Sigmoid colon (tissue), 7 donors: ENCODE measurements around the gene CCDC136. TPM values are rescaled to one million over a fixed set of nuclear protein-coding genes. Genes with fewer than 3 reads are reported as not detected.

Experiments used
- DNase-seq: peaks from one replicate; pipeline ENCODE4 v3.0.0-alpha.2; 2019
- H3K27ac ChIP-seq, 4 donors: fragments of 200-600 bp; sonication (generic); one replicate each; pipeline ENCODE4 v1.5.1; 2016 to 2019; ENCODE audit warnings: mild to moderate bottlenecking in 1 of 4
- H3K27me3 ChIP-seq, 3 donors: fragments of 200-600 bp; sonication (generic); one replicate each; pipeline ENCODE4 v1.5.1; 2019; ENCODE audit warnings: mild to moderate bottlenecking in 1 of 3
- H3K36me3 ChIP-seq, 4 donors: fragments of 200-600 bp; sonication (generic); one replicate each; pipeline ENCODE4 v1.5.1; 2016 to 2019
- H3K4me1 ChIP-seq, 4 donors: fragments of 200-600 bp; sonication (generic); one replicate each; pipeline ENCODE4 v1.5.1; 2017 to 2019
- H3K4me3 ChIP-seq, 4 donors: fragments of 200-600 bp; sonication (generic); one replicate each; pipeline ENCODE4 v1.5.1; 2017 to 2019; ENCODE audit warnings: mild to moderate bottlenecking in 2 of 4, moderate library complexity in 1 of 4
- H3K9me3 ChIP-seq, 4 donors: fragments of 200-600 bp in 3 of 4; sonication (generic) in 3 of 4; one replicate each; pipeline versions ENCODE4 v1.5.1 to v1.6.1; 2013 to 2019
- EP300 ChIP-seq, 4 donors: sonication (generic); formaldehyde crosslinking; IDR thresholded peaks; one replicate each; pipeline ENCODE4 v1.6.1; 2017; ENCODE audit warnings: antibody characterized with exemption in 4 of 4
- POLR2A ChIP-seq, 2 donors: fragments of 450-650 bp; IDR thresholded peaks; one replicate each; pipeline ENCODE4 v1.6.1; 2016; ENCODE audit warnings: antibody characterized with exemption in 2 of 2, mild to moderate bottlenecking in 2 of 2, moderate library complexity in 2 of 2
- POLR2AphosphoS5 ChIP-seq, 4 donors: sonication (generic); formaldehyde crosslinking; IDR thresholded peaks; one replicate each; pipeline ENCODE4 v1.6.1; 2017; ENCODE audit warnings: antibody characterized with exemption in 4 of 4
- WGBS, 2 donors: extraction: QIAGEN DNeasy Blood & Tissue Kit; methylation state at CpG; one replicate each; pipeline ENCODE4 v1.1.7; 2013; 5-methylcytosine and 5-hydroxymethylcytosine counted together
- intact Hi-C: fragments of 100-400 bp; cut with DNase I; formaldehyde crosslinking; loops from one replicate; pipeline ENCODE4 v1.15.1; 2023
- polyA plus RNA-seq, 3 donors: library from polyadenylated mRNA; stranded (reverse); fragments of 200-250 nt; gene quantifications; one replicate each; pipeline ENCODE4 v1.2.3, GENCODE V29; 2013
- total RNA-seq, 4 donors: library from RNA; depleted of rRNA; stranded (reverse); fragments of >200 nt; gene quantifications; one replicate each; pipeline ENCODE4 v1.1.0, GENCODE V29; 2016
- TF ChIP-seq, protein P1 (sequence below), 4 experiments: fragments of 450-650 bp in 3 of 4; fragments of 200-600 bp in 1 of 4; IDR thresholded peaks; one replicate each; pipeline ENCODE4 v1.5.1; 2016 to 2019; ENCODE audit warnings: antibody characterized with exemption in 4 of 4, mild to moderate bottlenecking in 3 of 4, moderate library complexity in 2 of 4
- donor health status: healthy with polysubstance abuse.
- donor health status: Bipolar disorder and iron deficiency.
- donor health status: healthy.

The CCDC136 gene
- total and polyA plus RNA-seq, 7 donors: 2.4 to 53.7 (median 21.7) TPM; not detected in 1

DNA sequence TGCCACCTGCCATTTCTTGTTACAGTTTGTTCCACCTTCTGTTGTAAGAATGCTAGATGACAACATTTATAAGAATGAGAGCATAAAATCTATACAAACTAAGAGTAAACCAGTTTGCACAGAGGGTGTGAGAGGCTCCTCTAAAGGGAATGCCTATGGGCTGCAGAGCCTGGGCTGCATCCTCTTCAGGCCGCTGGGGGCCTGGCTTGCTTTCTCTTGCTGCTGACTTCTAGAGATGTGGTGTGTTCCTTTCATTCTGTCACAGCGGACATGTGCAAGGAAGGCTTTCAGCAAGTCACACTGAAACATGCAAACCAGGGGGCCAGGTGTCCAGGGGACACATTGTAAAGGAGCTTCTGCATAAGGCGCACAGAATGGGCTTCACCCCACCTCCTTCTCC lies 63.8 kb downstream of the CCDC136 start:
- Histone ChIP-seq H3K36me3 (peaks cover 63 to 75% (median 69%) of the 10 kb centered on the region in 4 donors), H3K4me1 (peaks cover 0 to 25% (median 22%) of the 10 kb centered on the region in 4 donors), H3K27me3 (no peaks in the 10 kb centered on the region), H3K9me3 (no peaks in the 10 kb centered on the region), H3K4me3 (no peak overlapping the region), H3K27ac (peak overlapping the region in 1 of 4 donors; percentile 47)
- intact Hi-C loops: no loop called here
- no peak for TF ChIP-seq EP300 (IDR thresholded peaks at IDR 0.05)
- no peak for TF ChIP-seq POLR2A (IDR thresholded peaks at IDR 0.05)
- TF ChIP-seq POLR2AphosphoS5 (IDR thresholded peaks at IDR 0.05): no peak
- TF ChIP-seq, protein P1, sequence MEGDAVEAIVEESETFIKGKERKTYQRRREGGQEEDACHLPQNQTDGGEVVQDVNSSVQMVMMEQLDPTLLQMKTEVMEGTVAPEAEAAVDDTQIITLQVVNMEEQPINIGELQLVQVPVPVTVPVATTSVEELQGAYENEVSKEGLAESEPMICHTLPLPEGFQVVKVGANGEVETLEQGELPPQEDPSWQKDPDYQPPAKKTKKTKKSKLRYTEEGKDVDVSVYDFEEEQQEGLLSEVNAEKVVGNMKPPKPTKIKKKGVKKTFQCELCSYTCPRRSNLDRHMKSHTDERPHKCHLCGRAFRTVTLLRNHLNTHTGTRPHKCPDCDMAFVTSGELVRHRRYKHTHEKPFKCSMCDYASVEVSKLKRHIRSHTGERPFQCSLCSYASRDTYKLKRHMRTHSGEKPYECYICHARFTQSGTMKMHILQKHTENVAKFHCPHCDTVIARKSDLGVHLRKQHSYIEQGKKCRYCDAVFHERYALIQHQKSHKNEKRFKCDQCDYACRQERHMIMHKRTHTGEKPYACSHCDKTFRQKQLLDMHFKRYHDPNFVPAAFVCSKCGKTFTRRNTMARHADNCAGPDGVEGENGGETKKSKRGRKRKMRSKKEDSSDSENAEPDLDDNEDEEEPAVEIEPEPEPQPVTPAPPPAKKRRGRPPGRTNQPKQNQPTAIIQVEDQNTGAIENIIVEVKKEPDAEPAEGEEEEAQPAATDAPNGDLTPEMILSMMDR (IDR thresholded peaks at IDR 0.05): no peak
- WGBS, 2 donors: 56 to 75% methylated on average over 3 of the region's 3 CpGs
- DNase-seq: no peak

DNA sequence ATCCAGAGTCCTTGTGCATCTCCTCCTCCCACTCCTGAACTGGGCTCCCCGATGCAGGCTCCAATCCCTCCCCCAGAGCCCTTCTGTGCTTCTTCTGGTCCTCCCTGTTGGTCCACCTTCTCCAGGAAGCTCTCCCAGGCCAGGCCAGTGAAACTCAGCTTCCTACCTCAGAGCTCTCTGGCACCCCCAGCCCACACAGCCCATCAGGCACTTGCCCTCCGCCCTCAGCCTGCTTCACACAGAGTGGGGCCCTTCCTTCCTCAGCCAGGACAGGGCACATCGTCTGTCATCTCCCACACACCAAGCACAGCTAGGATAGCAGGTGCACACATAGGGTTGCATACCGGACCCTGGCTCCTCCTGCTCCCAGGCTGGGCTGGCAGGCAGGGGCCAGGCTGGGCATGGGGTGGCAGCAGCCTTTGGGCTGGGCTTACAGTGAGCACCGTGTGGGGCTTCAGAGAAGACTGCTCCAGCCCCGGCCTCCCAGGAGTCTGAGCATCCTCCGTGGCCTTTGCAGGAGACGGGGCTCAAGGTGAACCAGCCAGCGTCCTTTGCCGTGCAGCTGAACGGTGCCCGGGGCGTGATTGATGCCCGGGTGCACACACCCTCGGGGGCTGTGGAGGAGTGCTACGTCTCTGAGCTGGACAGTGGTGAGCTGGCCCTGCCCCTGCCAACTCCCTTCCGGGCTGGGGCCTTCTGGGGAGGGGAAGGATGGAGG lies 64.4 kb downstream of the CCDC136 start:
- H3K36me3 ChIP-seq: peaks cover 57 to 69% (median 63%) of the 10 kb centered on the region in 4 donors
- H3K27me3 ChIP-seq: no peaks in the 10 kb centered on the region
- 71 to 87% methylated on average over 17 of the region's 17 CpGs for WGBS, 2 donors
- DNase-seq: no peak
- H3K9me3 ChIP-seq: no peaks in the 10 kb centered on the region
- intact Hi-C loops: no loop called here
- H3K4me1 ChIP-seq: peaks cover 0 to 30% (median 27%) of the 10 kb centered on the region in 4 donors
- TF ChIP-seq POLR2A (IDR thresholded peaks at IDR 0.05): no peak
- TF ChIP-seq EP300 (IDR thresholded peaks at IDR 0.05): no peak
- no peak for TF ChIP-seq POLR2AphosphoS5 (IDR thresholded peaks at IDR 0.05)
- TF ChIP-seq, protein P1 (IDR thresholded peaks at IDR 0.05): no peak
- H3K27ac ChIP-seq: peak overlapping the region in 1 of 4 donors; percentile 47
- H3K4me3 ChIP-seq: no peak overlapping the region

DNA sequence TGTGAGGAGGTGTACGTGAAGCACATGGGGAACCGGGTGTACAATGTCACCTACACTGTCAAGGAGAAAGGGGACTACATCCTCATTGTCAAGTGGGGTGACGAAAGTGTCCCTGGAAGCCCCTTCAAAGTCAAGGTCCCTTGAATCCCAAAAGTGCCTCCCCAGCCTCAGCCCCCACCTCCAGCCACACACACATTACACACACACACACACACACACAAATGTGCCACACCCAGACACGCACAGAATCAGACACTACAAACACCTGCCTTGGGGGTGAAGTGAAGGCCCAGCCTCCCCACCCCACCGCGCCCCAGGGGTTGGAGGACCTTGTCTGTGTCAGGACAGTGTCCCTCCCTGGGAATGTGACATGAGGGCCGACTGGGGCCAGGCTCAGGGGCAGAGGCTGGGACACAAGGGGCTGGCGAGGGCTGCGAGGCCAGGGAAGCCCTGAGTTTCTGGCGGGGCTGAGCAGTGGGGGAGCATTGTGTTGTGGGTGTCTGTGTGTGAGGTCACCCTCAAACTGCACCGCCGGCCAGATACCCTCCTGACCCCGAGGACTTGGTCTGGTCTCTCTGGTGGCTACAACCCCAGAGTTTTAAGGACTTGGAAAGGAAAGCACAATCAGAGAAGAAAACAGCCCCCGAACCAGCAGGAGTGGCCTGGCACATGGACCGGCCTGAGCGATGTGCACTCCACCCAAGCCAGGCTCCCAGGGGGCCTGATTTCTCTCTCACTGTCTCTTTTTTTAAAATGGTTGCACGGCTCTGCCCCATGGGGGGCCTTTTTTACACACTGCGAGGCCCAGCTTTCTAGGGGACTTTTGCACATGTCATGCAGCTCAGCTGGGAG lies 66.8 kb downstream of the CCDC136 start:
- Histone ChIP-seq H3K27me3 (no peaks in the 10 kb centered on the region), H3K27ac (peak overlapping the region; percentile 75 to 90 (median 84)), H3K9me3 (no peaks in the 10 kb centered on the region), H3K36me3 (peaks cover 33 to 44% (median 38%) of the 10 kb centered on the region in 4 donors), H3K4me3 (no peak overlapping the region), H3K4me1 (peaks cover 0 to 43% (median 37%) of the 10 kb centered on the region in 4 donors)
- TF ChIP-seq EP300 (IDR thresholded peaks at IDR 0.05) (no peak), POLR2AphosphoS5 (IDR thresholded peaks at IDR 0.05) (peak in 2 of 4 donors; percentile 11 to 17)
- 78 to 79% methylated on average over 18 of the region's 18 CpGs for WGBS, 2 donors
- DNase-seq: no peak
- intact Hi-C loops: no loop called here

DNA sequence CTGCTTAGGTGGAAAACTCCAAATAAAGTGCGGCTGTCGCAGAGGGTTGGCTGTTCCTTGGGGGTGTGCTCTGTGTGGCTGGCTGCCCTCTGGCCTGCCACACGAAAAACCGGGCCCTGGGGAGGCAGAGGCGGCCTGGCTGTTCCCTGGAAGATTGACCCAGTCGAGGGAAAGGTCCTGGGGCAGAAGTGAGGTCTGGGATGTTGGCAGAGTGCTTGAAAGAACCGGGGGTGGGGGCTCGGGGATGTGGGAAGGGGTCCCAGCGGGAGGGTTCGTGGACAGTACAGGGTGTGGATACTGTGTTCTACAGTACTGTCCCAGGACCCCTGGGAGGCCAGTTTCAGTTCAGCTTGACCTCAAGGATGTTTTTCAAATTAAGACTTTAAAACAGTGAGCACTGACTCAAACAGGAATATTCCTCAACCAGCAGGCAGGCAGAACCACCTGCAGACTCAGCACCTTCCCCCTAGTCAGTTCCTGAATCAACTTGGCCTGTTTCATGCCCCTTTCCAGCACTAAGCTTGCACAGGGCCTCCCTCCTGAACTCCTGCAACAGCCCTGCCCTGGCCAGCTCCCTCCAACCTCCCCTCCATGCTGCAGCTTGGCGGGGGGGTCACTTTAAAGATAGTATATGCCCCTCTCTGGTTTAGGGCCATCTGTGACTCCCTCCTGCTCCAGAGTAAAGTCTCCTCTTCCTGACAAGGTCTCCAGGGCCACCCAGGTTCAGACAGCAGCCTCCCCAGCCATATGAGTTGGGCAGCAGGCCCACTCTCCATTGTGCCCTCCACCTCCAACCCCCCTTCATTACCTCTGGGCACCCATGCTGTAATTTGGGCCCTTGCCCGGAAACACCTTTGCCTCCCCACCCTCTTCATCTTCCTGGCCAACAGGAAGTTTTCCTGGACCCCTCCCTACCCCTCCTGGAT lies 67.7 kb downstream of the CCDC136 start:
- Histone ChIP-seq H3K4me3 (no peak overlapping the region), H3K9me3 (no peaks in the 10 kb centered on the region), H3K4me1 (peaks cover 0 to 52% (median 45%) of the 10 kb centered on the region in 4 donors), H3K27me3 (no peaks in the 10 kb centered on the region), H3K27ac (peak overlapping the region; percentile 75 to 90 (median 84)), H3K36me3 (peaks cover 24 to 36% (median 29%) of the 10 kb centered on the region in 4 donors)
- intact Hi-C loops: loop anchor here (5.0 kb wide), 1 partner anchor 67 kb away; the partner anchor contains the start of gene CCDC136
- DNase-seq: no peak
- 74 to 76% methylated on average over 12 of the region's 12 CpGs for WGBS, 2 donors
- TF ChIP-seq EP300 (IDR thresholded peaks at IDR 0.05): no peak
- TF ChIP-seq POLR2AphosphoS5 (IDR thresholded peaks at IDR 0.05): peak in 1 of 4 donors; percentile 44
